ENCODE measurements around the gene RAB41. TPM values are rescaled to one million over a fixed set of nuclear protein-coding genes. Genes with fewer than 3 reads are reported as not detected.

The RAB41 gene
- total and polyA plus RNA-seq, 2 donors (not counting 3 experiments of a cell fraction or from before 2014, with no cell fraction given), result not detected

DNA sequence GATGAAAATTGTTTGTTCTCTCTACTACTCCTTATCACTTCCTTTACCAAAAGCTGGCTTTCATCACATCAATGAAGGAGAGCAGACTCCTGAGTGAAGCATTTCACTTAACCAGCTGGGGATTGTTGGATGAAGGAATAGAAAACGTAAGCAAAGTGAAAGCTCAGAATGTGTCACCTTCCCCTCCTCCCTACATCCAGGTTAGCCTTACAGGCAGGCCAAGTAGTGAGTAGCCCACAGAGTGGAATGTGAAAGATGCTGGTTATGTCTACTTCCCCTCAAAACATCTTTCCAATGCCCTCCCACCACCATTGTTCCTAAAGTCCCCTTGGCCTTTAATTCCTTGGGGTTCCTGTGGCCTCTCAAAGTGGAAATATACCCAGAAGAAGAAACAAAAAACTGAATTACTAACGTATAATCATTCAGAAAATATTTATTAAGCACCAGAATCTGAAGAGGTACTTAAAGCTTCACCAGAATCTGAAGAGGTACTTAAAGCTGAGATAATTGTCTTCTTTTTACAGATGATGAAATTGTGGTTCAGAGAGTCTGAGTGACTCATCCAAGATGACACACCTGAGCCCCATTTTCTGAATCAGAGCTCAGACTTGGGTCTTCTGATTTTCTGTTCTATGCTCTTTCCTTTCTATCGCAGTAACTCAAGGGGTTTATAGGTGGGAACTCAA lies 28.5 kb upstream of the RAB41 start:
- intact Hi-C loops (cut with micrococcal nuclease), result no loop called here
- H2AFZ ChIP-seq (ENCODE audit: low read depth, low read length), result no peak overlapping the region
- H3K79me2 ChIP-seq (ENCODE audit: control insufficient read depth, insufficient read depth, low read length), result no peaks in the 10 kb centered on the region
- no peak overlapping the region for H3K9ac ChIP-seq (replicated peaks; ENCODE audit: extremely low read depth, insufficient read depth, low read length)
- no TSS peak for BruUV-seq (replicated peaks)
- H3K27ac ChIP-seq (ENCODE audit: insufficient read depth, low read depth, low read length), result no peak overlapping the region
- no peaks in the 10 kb centered on the region for H3K27me3 ChIP-seq (ENCODE audit: control insufficient read depth in 2 of 2, insufficient read depth in 2 of 2, low read length in 2 of 2)
- DNase-seq (ENCODE audit: low read depth, low spot score), result no peak
- no peak for FAIRE-seq
- H3K36me3 ChIP-seq (ENCODE audit: control insufficient read depth in 2 of 2, extremely low read depth in 1 of 2, insufficient read depth in 2 of 2, low read length in 2 of 2), result no peaks in the 10 kb centered on the region
- H3K4me2 ChIP-seq (ENCODE audit: insufficient read depth, low read length), result no peak overlapping the region
- dilution Hi-C loops (cut with MboI; ENCODE audit: extremely low pct_ligation_motif_present, low sequenced_read_pairs), result no loop called here
- H3K4me1 ChIP-seq (ENCODE audit: control insufficient read depth, extremely low read depth, insufficient read depth, low read length), result no peaks in the 10 kb centered on the region
- POLR2A ChIA-PET, result no interaction called here
- H3K9me1 ChIP-seq (replicated peaks; ENCODE audit: control insufficient read depth, extremely low read depth, insufficient read depth, low read length), result no peaks in the 10 kb centered on the region
- H3K9me3 ChIP-seq (replicated peaks; ENCODE audit: control insufficient read depth, insufficient read depth, low read length), result no peaks in the 10 kb centered on the region
- CTCF ChIA-PET, result no interaction called here
- TF ChIP-seq MYC (IDR thresholded peaks at IDR 0.05; ENCODE audit: low read depth, low read length) (no peak), EZH2 (IDR thresholded peaks at IDR 0.05; ENCODE audit: borderline replicate concordance, low read depth, low read length, severe bottlenecking) (no peak)
- TF ChIP-seq, protein P1, sequence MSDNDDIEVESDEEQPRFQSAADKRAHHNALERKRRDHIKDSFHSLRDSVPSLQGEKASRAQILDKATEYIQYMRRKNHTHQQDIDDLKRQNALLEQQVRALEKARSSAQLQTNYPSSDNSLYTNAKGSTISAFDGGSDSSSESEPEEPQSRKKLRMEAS (IDR thresholded peaks at IDR 0.05; ENCODE audit: insufficient read depth, insufficient read length), result no peak
- no peak overlapping the region for H3K4me3 ChIP-seq (replicated peaks in 1 of 3; ENCODE audit: insufficient read depth in 1 of 3, low read depth in 1 of 3, low read length in 3 of 3)
- no peaks in the 10 kb centered on the region for H4K20me1 ChIP-seq (replicated peaks; ENCODE audit: control insufficient read depth, extremely low read depth, insufficient read depth, low read length)

- TF ChIP-seq, protein P1 (IDR thresholded peaks at IDR 0.05; ENCODE audit: insufficient read depth, insufficient read length), result no peak
- TF ChIP-seq GATA2 (IDR thresholded peaks at IDR 0.05; ENCODE audit: insufficient read depth, insufficient read length, low read depth, low read length) (no peak), MYC (IDR thresholded peaks at IDR 0.05; ENCODE audit: low read depth, low read length) (no peak)
- H3K4me2 ChIP-seq (ENCODE audit: insufficient read depth, low read length), result no peak overlapping the region
- H3K9me1 ChIP-seq (replicated peaks; ENCODE audit: control insufficient read depth, extremely low read depth, insufficient read depth, low read length), result no peaks in the 10 kb centered on the region
- H2AFZ ChIP-seq (ENCODE audit: low read depth, low read length), result no peak overlapping the region
- H3K36me3 ChIP-seq (ENCODE audit: control insufficient read depth in 2 of 2, extremely low read depth in 1 of 2, insufficient read depth in 2 of 2, low read length in 2 of 2), result no peaks in the 10 kb centered on the region
- H3K4me3 ChIP-seq (replicated peaks in 1 of 3; ENCODE audit: insufficient read depth in 1 of 3, low read depth in 1 of 3, low read length in 3 of 3), result no peak overlapping the region
- H3K27ac ChIP-seq (ENCODE audit: insufficient read depth, low read depth, low read length), result no peak overlapping the region
- ChIA-PET POLR2A (no interaction called here), CTCF (no interaction called here)
- intact Hi-C loops (cut with micrococcal nuclease), result no loop called here
- no peak overlapping the region for H3K9ac ChIP-seq (replicated peaks; ENCODE audit: extremely low read depth, insufficient read depth, low read length)
- H4K20me1 ChIP-seq (replicated peaks; ENCODE audit: control insufficient read depth, extremely low read depth, insufficient read depth, low read length), result no peaks in the 10 kb centered on the region
- H3K4me1 ChIP-seq (ENCODE audit: control insufficient read depth, extremely low read depth, insufficient read depth, low read length), result no peaks in the 10 kb centered on the region
- no peaks in the 10 kb centered on the region for H3K9me3 ChIP-seq (replicated peaks; ENCODE audit: control insufficient read depth, insufficient read depth, low read length)
- dilution Hi-C loops (cut with MboI; ENCODE audit: extremely low pct_ligation_motif_present, low sequenced_read_pairs), result no loop called here
- H3K27me3 ChIP-seq (ENCODE audit: control insufficient read depth in 2 of 2, insufficient read depth in 2 of 2, low read length in 2 of 2), result no peaks in the 10 kb centered on the region
- H3K79me2 ChIP-seq (ENCODE audit: control insufficient read depth, insufficient read depth, low read length), result no peaks in the 10 kb centered on the region
- no TSS peak for BruUV-seq (replicated peaks)
- no peak for FAIRE-seq
- no peak for DNase-seq (ENCODE audit: low read depth, low spot score)
These were observed 27.9 kb upstream of the RAB41 start for GRCh38 chrX:70254063-70254400.
